ENCODE data around the gene RPS14. TPM values are rescaled to one million over a fixed set of nuclear protein-coding genes. Genes with fewer than 3 reads are reported as not detected.

The RPS14 gene
- total and polyA plus RNA-seq, 10 of the 15 experiments (the other 5 are each of a cell fraction or from before 2014, with no cell fraction given) = 2,295 to 4,047 (median 2,787) TPM

- TF ChIP-seq ZNF24 (IDR thresholded peaks at IDR 0.05) (no peak), ZBTB11 (CRISPR knock-in tag; IDR thresholded peaks at IDR 0.05) (no peak), ZBTB33 (IDR thresholded peaks at IDR 0.05) (no peak), ELK1 (IDR thresholded peaks at IDR 0.05; ENCODE audit: low read depth, low read length) (no peak), MLLT1 (IDR thresholded peaks at IDR 0.05) (no peak), TAF1 (IDR thresholded peaks at IDR 0.05; ENCODE audit: borderline replicate concordance, low read depth, low read length) (peak; percentile 92), CHD1 (IDR thresholded peaks at IDR 0.05; ENCODE audit: low read depth, low read length) (no peak)
- TF ChIP-seq, protein P1, sequence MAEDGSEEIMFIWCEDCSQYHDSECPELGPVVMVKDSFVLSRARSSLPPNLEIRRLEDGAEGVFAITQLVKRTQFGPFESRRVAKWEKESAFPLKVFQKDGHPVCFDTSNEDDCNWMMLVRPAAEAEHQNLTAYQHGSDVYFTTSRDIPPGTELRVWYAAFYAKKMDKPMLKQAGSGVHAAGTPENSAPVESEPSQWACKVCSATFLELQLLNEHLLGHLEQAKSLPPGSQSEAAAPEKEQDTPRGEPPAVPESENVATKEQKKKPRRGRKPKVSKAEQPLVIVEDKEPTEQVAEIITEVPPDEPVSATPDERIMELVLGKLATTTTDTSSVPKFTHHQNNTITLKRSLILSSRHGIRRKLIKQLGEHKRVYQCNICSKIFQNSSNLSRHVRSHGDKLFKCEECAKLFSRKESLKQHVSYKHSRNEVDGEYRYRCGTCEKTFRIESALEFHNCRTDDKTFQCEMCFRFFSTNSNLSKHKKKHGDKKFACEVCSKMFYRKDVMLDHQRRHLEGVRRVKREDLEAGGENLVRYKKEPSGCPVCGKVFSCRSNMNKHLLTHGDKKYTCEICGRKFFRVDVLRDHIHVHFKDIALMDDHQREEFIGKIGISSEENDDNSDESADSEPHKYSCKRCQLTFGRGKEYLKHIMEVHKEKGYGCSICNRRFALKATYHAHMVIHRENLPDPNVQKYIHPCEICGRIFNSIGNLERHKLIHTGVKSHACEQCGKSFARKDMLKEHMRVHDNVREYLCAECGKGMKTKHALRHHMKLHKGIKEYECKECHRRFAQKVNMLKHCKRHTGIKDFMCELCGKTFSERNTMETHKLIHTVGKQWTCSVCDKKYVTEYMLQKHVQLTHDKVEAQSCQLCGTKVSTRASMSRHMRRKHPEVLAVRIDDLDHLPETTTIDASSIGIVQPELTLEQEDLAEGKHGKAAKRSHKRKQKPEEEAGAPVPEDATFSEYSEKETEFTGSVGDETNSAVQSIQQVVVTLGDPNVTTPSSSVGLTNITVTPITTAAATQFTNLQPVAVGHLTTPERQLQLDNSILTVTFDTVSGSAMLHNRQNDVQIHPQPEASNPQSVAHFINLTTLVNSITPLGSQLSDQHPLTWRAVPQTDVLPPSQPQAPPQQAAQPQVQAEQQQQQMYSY (CRISPR knock-in tag; IDR thresholded peaks at IDR 0.05) = no peak
- TF ChIP-seq, protein P2, sequence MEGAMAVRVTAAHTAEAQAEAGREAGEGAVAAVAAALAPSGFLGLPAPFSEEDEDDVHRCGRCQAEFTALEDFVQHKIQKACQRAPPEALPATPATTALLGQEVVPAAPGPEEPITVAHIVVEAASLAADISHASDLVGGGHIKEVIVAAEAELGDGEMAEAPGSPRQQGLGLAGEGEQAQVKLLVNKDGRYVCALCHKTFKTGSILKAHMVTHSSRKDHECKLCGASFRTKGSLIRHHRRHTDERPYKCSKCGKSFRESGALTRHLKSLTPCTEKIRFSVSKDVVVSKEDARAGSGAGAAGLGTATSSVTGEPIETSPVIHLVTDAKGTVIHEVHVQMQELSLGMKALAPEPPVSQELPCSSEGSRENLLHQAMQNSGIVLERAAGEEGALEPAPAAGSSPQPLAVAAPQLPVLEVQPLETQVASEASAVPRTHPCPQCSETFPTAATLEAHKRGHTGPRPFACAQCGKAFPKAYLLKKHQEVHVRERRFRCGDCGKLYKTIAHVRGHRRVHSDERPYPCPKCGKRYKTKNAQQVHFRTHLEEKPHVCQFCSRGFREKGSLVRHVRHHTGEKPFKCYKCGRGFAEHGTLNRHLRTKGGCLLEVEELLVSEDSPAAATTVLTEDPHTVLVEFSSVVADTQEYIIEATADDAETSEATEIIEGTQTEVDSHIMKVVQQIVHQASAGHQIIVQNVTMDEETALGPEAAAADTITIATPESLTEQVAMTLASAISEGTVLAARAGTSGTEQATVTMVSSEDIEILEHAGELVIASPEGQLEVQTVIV (IDR thresholded peaks at IDR 0.05; ENCODE audit: borderline replicate concordance, partially characterized antibody) = no peak
- TF ChIP-seq, protein P3, sequence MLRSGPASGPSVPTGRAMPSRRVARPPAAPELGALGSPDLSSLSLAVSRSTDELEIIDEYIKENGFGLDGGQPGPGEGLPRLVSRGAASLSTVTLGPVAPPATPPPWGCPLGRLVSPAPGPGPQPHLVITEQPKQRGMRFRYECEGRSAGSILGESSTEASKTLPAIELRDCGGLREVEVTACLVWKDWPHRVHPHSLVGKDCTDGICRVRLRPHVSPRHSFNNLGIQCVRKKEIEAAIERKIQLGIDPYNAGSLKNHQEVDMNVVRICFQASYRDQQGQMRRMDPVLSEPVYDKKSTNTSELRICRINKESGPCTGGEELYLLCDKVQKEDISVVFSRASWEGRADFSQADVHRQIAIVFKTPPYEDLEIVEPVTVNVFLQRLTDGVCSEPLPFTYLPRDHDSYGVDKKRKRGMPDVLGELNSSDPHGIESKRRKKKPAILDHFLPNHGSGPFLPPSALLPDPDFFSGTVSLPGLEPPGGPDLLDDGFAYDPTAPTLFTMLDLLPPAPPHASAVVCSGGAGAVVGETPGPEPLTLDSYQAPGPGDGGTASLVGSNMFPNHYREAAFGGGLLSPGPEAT (IDR thresholded peaks at IDR 0.05; ENCODE audit: low read depth) = peak; percentile 40; the same call in 1 of the 2 replicates
- TF ChIP-seq, protein P4, sequence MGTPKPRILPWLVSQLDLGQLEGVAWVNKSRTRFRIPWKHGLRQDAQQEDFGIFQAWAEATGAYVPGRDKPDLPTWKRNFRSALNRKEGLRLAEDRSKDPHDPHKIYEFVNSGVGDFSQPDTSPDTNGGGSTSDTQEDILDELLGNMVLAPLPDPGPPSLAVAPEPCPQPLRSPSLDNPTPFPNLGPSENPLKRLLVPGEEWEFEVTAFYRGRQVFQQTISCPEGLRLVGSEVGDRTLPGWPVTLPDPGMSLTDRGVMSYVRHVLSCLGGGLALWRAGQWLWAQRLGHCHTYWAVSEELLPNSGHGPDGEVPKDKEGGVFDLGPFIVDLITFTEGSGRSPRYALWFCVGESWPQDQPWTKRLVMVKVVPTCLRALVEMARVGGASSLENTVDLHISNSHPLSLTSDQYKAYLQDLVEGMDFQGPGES (IDR thresholded peaks at IDR 0.05) = no peak
These were observed 11.7 kb upstream of the RPS14 start (continued) for GRCh38 chr5:150461231-150461630.

All from GM12878 (cell line).